ENCODE data around the gene MTCP1. TPM values are rescaled to one million over a fixed set of nuclear protein-coding genes. Genes with fewer than 3 reads are reported as not detected.

MTCP1 gene
- total and polyA plus RNA-seq, 8 donors = 10.9 to 55.9 (median 17.3) TPM

DNA sequence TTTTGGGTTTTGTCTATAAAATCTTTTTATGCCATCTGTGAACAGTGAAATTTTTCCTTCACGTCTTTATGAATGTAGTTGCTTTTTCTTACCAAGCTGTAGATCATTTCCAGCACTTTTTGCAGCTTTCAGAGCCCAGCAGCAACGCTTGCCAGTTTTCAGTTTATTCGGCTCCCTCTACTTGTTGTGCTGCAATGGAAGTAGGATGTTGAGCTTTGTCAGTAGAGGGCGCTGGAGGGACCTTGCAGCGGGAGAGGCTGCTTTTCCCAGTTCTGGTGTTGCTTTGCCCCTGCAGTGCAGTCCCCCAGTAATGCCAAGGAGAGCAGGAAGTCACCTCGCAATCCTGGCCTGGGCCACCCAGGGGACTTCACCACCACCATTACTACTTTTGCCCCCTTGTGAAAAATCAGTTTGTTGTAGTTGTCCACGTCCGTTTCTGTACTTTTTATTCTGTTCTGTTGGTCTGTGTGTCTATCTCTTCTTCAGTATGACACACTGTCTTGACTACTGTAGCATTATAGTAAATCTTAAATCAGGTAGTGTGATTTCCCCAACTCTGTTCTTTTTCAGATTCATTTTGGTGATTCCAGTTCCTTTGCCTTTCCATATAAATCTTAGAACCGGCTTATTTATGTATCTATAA, 21.8 kb downstream of the MTCP1 start:
- H3K36me3 ChIP-seq = no peaks in the 10 kb centered on the region
- FAIRE-seq = peak; percentile 9
- peak in 4 of 6 donors; percentile 48 to 75 (median 58) for DNase-seq
- no peaks in the 10 kb centered on the region for H3K27me3 ChIP-seq
- H3K27ac ChIP-seq = no peak overlapping the region
- H3K4me3 ChIP-seq = no peak overlapping the region
- H3K9me3 ChIP-seq = no peaks in the 10 kb centered on the region
- ATAC-seq = peak; percentile 61 to 86 (median 78)
- TF ChIP-seq, protein P1, sequence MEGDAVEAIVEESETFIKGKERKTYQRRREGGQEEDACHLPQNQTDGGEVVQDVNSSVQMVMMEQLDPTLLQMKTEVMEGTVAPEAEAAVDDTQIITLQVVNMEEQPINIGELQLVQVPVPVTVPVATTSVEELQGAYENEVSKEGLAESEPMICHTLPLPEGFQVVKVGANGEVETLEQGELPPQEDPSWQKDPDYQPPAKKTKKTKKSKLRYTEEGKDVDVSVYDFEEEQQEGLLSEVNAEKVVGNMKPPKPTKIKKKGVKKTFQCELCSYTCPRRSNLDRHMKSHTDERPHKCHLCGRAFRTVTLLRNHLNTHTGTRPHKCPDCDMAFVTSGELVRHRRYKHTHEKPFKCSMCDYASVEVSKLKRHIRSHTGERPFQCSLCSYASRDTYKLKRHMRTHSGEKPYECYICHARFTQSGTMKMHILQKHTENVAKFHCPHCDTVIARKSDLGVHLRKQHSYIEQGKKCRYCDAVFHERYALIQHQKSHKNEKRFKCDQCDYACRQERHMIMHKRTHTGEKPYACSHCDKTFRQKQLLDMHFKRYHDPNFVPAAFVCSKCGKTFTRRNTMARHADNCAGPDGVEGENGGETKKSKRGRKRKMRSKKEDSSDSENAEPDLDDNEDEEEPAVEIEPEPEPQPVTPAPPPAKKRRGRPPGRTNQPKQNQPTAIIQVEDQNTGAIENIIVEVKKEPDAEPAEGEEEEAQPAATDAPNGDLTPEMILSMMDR (IDR thresholded peaks at IDR 0.05) = peak; percentile 21 to 46 (median 33)
- peaks cover 5 to 19% (median 7%) of the 10 kb centered on the region in 3 donors for H3K4me1 ChIP-seq
- intact Hi-C loops (cut with DNase I) = no loop called here
- WGBS, 2 donors = 28 to 33% methylated on average over 9 of the region's 9 CpGs

DNA sequence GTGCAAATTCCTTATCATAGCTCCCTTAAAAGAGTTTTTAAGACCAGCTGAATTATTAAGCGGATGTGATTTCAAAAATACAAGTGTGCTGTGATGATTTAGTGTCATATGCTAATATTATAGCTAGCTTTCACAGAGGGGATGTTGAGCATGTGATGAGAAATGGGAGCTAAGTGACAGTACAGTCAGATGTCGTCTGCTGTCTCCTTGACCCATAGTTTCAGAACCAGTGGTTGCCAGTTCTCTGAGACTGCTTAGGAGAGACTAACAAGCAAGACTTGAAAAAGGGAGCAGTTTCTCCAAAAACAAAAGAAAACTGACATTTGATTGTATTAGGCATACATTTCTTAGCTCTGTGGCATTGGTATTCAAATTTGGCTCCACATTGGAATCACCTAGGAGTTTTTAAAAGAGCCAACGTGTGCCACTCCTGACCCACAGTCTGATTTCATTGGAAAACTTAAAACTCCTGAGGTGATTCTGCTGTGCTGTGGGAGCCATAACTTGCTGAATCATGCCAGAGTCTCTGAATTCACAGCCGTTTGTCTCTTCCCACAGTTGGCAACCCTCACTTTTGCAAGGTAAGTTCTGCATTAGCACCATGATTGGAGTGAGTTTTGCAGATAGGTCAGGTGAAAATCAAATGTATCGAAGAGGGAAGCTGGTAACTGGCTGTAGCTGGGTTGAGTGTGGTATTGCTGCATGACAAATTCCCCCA, 24.0 kb downstream of the MTCP1 start:
- Histone ChIP-seq H3K36me3 (no peaks in the 10 kb centered on the region), H3K4me1 (peaks cover 0 to 8% (median 7%) of the 10 kb centered on the region in 3 donors), H3K27me3 (no peaks in the 10 kb centered on the region), H3K9me3 (no peaks in the 10 kb centered on the region), H3K27ac (peak overlapping the region in 2 of 4 donors; percentile 14 to 25), H3K4me3 (no peak overlapping the region)
- TF ChIP-seq, protein P1 (IDR thresholded peaks at IDR 0.05) = no peak
- intact Hi-C loops (cut with DNase I) = no loop called here
- 42 to 53% methylated on average over 5 of the region's 5 CpGs for WGBS, 2 donors
- ATAC-seq = peak in 3 of 4 donors; percentile 16 to 26 (median 22)
- FAIRE-seq = no peak
- no peak for DNase-seq

DNA sequence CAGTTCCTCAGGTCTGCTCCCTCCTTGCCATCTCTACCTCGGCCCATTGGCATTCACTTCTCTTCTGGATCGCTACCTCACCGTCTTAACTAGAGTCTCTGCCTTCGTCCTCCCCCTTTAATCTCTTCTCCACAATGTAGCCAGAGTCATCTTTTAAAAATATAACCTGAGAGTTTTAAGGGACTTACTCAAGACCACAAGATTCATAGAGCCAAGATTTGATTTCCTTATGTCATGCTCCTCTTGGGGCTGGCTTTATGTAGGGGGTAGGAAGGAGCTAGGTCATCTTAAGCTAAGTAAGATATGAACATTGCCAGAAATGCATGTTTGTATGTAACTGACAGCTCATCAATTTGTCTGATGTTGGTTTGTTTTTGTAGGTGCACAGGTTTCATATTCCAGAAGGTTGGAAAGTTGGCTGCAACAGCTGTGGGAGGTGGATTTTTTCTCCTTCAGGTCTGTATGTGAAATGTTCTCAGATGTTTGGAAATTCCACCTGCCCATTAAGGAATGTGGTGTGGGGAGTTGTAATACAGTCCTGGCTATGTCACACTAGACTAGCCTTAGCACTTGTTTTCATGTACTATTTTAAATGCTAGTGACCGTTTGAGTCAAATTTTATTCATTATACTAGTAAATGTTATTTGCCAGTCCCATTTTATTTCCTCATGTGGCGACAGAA, 24.7 kb downstream of the MTCP1 start:
- Histone ChIP-seq H3K36me3 (no peaks in the 10 kb centered on the region), H3K27me3 (no peaks in the 10 kb centered on the region), H3K4me1 (peaks cover 0 to 7% (median 7%) of the 10 kb centered on the region in 3 donors), H3K9me3 (no peaks in the 10 kb centered on the region), H3K4me3 (no peak overlapping the region), H3K27ac (peak overlapping the region in 2 of 4 donors; percentile 14 to 25)
- no peak for DNase-seq
- ATAC-seq = peak; percentile 56 to 67 (median 64)
- intact Hi-C loops (cut with DNase I) = no loop called here
- TF ChIP-seq, protein P1 (IDR thresholded peaks at IDR 0.05) = no peak
- WGBS, 2 donors = 41 to 49% methylated on average over 6 of the region's 6 CpGs
- FAIRE-seq = no peak

DNA sequence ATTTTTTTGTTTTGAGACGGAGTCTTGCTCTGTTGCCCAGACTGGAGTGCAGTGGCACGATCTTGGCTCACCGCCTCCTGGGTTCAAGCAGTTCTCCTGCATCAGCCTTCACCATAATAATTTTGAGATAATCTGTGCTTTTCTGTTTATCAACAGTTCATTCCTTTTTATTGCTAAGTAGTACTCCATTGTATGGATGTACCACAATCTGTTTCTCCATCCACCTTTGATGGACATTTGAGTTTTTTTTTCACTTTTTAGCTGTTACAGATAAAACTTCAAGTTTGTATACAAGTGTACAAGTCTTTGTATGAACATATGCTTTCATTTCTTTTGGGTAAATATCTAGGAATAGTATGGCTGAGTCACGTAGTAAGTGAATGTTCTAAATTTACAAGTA, 35.2 kb downstream of the MTCP1 start:
- no peak for DNase-seq
- ATAC-seq = no peak
- WGBS, 2 donors = 78 to 96% methylated on average over 4 of the region's 4 CpGs
- no peaks in the 10 kb centered on the region for H3K27me3 ChIP-seq
- H3K36me3 ChIP-seq = no peaks in the 10 kb centered on the region
- no peaks in the 10 kb centered on the region for H3K9me3 ChIP-seq
- FAIRE-seq = no peak
- no peak overlapping the region for H3K4me3 ChIP-seq
- intact Hi-C loops (cut with DNase I) = no loop called here
- no peaks in the 10 kb centered on the region for H3K4me1 ChIP-seq
- TF ChIP-seq, protein P1 (IDR thresholded peaks at IDR 0.05) = no peak
- H3K27ac ChIP-seq = no peak overlapping the region

Data from pancreas (tissue), 10 donors.